HG03097 (cell line): ENCODE results near the gene NCOA1.

Source experiments
- ATAC-seq: cut with Tn5 transposase; IDR thresholded peaks from one replicate; pipeline ENCODE4 v1.9.1; 2021; ENCODE audit not compliant: unreplicated experiment, low FRiP score

The NCOA1 gene

DNA sequence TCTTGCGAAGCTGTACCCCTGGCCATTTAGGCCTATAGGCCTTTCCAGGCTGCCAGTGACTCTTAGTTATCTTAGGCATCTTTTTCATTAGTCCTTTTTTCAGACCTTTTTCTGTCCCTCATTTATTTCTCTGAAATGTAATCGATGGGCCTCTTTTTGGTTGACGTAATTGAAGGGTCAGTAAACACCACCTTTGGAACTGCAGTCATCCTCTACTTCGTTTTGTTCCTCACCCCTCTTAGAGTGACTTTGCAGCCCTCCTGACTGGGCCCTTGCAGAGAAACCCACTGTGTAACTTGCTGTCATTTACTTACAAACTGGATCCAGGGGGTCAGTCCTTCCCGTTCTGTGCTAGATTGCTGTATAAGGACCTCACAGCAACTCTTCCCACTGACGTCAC is 325.4 kb downstream of the NCOA1 start:
- no peak for ATAC-seq

DNA sequence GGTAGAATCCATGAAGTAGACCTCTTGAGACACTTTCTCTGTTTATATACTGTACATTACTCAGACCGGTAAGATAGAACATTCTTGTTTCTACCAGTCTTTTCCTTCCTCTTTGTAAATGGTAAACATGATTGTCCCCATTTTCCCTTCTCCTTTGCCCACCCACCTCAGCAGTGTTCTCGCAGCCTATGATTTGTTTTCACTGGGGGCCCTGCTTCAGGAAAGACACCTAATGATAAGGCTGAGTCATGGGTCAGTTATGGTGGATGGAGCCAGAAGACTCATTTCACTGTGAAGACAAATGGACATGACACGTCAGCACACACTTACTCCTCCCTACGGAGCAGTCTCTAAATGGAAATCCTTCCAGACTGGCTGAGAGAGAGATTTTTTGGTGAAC is 325.8 kb downstream of the NCOA1 start:
- ATAC-seq, result no peak

DNA sequence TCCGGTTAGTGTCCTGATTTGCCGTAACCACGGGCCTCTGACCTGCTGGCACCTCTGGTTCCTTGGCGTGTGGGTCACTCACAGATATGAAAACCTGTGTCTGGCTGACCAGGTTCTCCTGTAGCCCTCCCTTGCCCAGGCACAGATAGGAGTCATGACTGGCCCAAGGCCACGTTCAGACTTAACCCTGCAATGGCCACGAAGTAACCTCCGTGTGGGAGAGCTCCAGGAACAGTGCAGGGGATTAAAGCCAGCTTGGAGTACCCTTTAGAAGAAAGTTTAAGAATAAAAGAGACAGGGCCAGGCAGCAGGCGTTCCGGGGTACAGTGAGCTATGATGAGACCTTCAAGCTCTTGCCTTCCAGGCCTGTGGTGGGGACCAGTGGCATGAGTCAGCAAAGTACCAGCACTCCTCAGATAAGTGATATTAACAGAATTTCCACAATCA is 327.7 kb downstream of the NCOA1 start:
- no peak for ATAC-seq

DNA sequence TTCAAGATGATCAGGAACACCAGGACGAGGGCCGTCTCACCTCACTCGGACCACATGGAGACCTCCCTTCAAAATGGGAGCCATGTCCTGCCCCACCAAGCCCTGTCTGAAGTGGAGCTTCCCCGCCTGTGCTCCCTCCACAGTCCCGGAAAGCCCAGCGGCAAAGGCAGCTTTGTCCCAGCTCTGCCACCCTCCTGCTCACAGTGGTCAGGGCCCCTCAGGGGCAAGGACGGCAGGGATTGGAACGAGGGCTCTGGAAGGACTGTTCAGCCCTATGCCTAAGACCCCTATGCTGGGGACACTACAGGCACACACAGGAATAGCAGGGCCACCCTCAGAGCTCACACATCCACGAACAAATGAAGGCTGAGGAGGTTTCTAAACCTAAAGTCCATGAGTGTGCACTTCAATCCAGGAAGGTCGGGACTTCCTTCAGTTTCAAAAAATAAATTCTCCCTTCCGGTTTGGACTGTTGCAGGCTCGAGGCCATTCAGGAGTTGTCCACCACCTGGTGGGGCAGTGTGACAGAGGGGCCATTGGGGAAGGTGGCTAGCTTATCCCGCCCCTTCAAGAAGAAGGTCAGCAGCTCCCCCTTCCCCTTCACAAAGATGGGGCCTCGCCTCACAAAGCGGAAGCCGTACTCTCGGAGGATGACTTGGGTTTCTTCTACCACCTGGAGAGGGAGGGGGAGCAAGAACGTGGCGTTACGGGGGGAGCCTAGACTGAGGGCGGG is 328.6 kb downstream of the NCOA1 start:
- no peak for ATAC-seq

DNA sequence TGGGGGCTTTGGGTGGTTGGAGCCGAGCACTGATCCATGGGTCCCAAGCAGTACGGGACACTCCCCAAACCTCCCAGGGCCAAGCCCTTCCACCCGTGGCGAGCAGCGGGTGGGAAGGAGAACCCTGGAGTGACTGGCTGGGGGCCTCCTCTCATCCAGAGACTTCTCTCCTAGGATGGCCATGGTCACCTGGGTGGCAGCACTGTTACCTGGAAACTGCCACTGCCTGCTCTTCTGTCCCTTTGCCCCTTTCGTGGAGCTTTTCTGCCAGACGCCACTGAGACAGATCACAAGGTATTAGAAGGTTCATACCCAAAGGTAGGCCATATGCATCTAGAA is 329.1 kb downstream of the NCOA1 start:
- ATAC-seq, result no peak
